Measurements from ENCODE around the gene OR6K3. TPM values are rescaled to one million over a fixed set of nuclear protein-coding genes. Genes with fewer than 3 reads are reported as not detected.

OR6K3 gene
- total RNA-seq, 1 donor from 2014 or later = not detected

GRCh38 chr1:158717344-158717743, 3.2 kb downstream of the OR6K3 start:
- peaks cover 7% of the 10 kb centered on the region for H3K27me3 Mint-ChIP-seq
- DNase-seq (ENCODE audit: extremely low spot score, unreplicated experiment) = no peak
- no peak for TF ChIP-seq CTCF (conservative IDR thresholded peaks at IDR 0.05)

GRCh38 chr1:158716335-158716734, 4.2 kb downstream of the OR6K3 start:
- no peak for DNase-seq (ENCODE audit: extremely low spot score, unreplicated experiment)
- Mint-ChIP-seq H3K27me3 (peaks cover 10% of the 10 kb centered on the region), H3K36me3 (no peaks in the 10 kb centered on the region), H3K27ac (no peak overlapping the region), H3K9me3 (no peaks in the 10 kb centered on the region), H3K4me1 (ENCODE audit: unreplicated experiment) (no peaks in the 10 kb centered on the region), H3K4me3 (no peak overlapping the region)
- TF ChIP-seq CTCF (conservative IDR thresholded peaks at IDR 0.05) = no peak

More at GRCh38 chr1:158717344-158717743, 3.2 kb downstream of the OR6K3 start:
- Mint-ChIP-seq H3K27ac (no peak overlapping the region), H3K9me3 (no peaks in the 10 kb centered on the region), H3K4me1 (ENCODE audit: unreplicated experiment) (no peaks in the 10 kb centered on the region), H3K36me3 (no peaks in the 10 kb centered on the region), H3K4me3 (no peak overlapping the region)

GRCh38 chr1:158714754-158715153, 5.8 kb downstream of the OR6K3 start:
- DNase-seq (ENCODE audit: extremely low spot score, unreplicated experiment) = no peak
- no peaks in the 10 kb centered on the region for H3K36me3 Mint-ChIP-seq
- peaks cover 10% of the 10 kb centered on the region for H3K27me3 Mint-ChIP-seq
- H3K4me1 Mint-ChIP-seq (ENCODE audit: unreplicated experiment) = no peaks in the 10 kb centered on the region
- H3K27ac Mint-ChIP-seq = no peak overlapping the region
- TF ChIP-seq CTCF (conservative IDR thresholded peaks at IDR 0.05) = no peak
- no peak overlapping the region for H3K4me3 Mint-ChIP-seq
- no peaks in the 10 kb centered on the region for H3K9me3 Mint-ChIP-seq

- Mint-ChIP-seq H3K36me3 (no peaks in the 10 kb centered on the region), H3K27me3 (peaks cover 10% of the 10 kb centered on the region), H3K9me3 (no peaks in the 10 kb centered on the region), H3K27ac (no peak overlapping the region), H3K4me1 (ENCODE audit: unreplicated experiment) (no peaks in the 10 kb centered on the region), H3K4me3 (no peak overlapping the region)
- no peak for TF ChIP-seq CTCF (conservative IDR thresholded peaks at IDR 0.05)
- DNase-seq (ENCODE audit: extremely low spot score, unreplicated experiment) = no peak
Measured at GRCh38 chr1:158711098-158711497, 9.4 kb downstream of the OR6K3 start.

- no peak overlapping the region for H3K27ac Mint-ChIP-seq
- no peaks in the 10 kb centered on the region for H3K4me1 Mint-ChIP-seq (ENCODE audit: unreplicated experiment)
- H3K9me3 Mint-ChIP-seq = no peaks in the 10 kb centered on the region
- no peaks in the 10 kb centered on the region for H3K36me3 Mint-ChIP-seq
- H3K4me3 Mint-ChIP-seq = no peak overlapping the region
- no peaks in the 10 kb centered on the region for H3K27me3 Mint-ChIP-seq
- no peak for TF ChIP-seq CTCF (conservative IDR thresholded peaks at IDR 0.05)
- no peak for DNase-seq (ENCODE audit: extremely low spot score, unreplicated experiment)
Measured at GRCh38 chr1:158706096-158706495, 14.4 kb downstream of the OR6K3 start.

DNA sequence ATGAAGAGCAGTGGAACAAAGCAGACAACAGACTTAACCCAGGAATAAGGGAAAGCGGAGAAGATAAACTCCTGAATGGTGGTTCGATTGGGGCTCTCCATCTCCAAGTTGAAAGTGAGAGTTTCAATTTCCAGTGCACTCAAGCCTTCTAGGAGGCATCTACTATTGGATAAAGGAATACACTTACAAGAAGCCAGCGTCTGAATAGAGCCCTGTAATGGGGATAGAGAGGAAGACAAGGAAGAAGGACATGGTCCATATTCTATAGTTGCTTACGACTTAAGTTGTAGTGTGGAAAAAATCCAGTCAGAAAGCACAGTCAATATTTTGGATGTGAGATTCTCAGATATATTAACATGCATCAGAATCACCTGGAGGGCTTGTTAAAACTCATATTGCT, 20.0 kb downstream of the OR6K3 start, which contains the start of gene OR6K2:
Gene OR6K2 (minus strand): TSS at position 101 of the 400 bp plus-strand sequence. CDS start 0 bp downstream, at position 101.
- Mint-ChIP-seq H3K4me3 (no peak within 1 kb of the TSS), H3K36me3 (no peaks in the 10 kb centered on the region), H3K27me3 (peaks cover 10% of the 10 kb centered on the region), H3K4me1 (ENCODE audit: unreplicated experiment) (no peaks in the 10 kb centered on the region), H3K9me3 (no peaks in the 10 kb centered on the region), H3K27ac (no peak within 1 kb of the TSS)
- no peak for TF ChIP-seq CTCF (conservative IDR thresholded peaks at IDR 0.05)
- DNase-seq (ENCODE audit: extremely low spot score, unreplicated experiment) = no peak
